GM18858 (cell line): ENCODE results near the gene PRRX1.

Source experiments
- ATAC-seq: cut with Tn5 transposase; IDR thresholded peaks from one replicate; pipeline ENCODE4 v1.9.1; 2021; ENCODE audit not compliant: unreplicated experiment

Gene PRRX1

GRCh38 chr1:170687621-170688020 is 23.7 kb downstream of the PRRX1 start:
- no peak for ATAC-seq

- no peak for ATAC-seq
Measured at GRCh38 chr1:170691258-170691657, 27.3 kb downstream of the PRRX1 start.

- ATAC-seq: no peak
Measured at GRCh38 chr1:170692866-170693575, 29.1 kb downstream of the PRRX1 start.

GRCh38 chr1:170694172-170694926 is 30.4 kb downstream of the PRRX1 start:
- ATAC-seq: no peak

GRCh38 chr1:170695955-170696590 is 32.1 kb downstream of the PRRX1 start:
- ATAC-seq: no peak

- ATAC-seq: no peak
Measured at GRCh38 chr1:170696591-170697290, 32.8 kb downstream of the PRRX1 start.

- ATAC-seq: no peak
Measured at GRCh38 chr1:170697316-170697715, 33.4 kb downstream of the PRRX1 start.

GRCh38 chr1:170698301-170699275 is 34.7 kb downstream of the PRRX1 start:
- ATAC-seq: no peak

GRCh38 chr1:170699696-170700095 is 35.8 kb downstream of the PRRX1 start:
- no peak for ATAC-seq

- ATAC-seq: no peak
Measured at GRCh38 chr1:170700842-170701615, 37.1 kb downstream of the PRRX1 start.

- ATAC-seq: no peak
Measured at GRCh38 chr1:170701962-170702361, 38.0 kb downstream of the PRRX1 start.

GRCh38 chr1:170703591-170703990 is 39.7 kb downstream of the PRRX1 start:
- ATAC-seq: no peak

- ATAC-seq: no peak
Measured at GRCh38 chr1:170704256-170704655, 40.3 kb downstream of the PRRX1 start.

- ATAC-seq: no peak
Measured at GRCh38 chr1:170705981-170706380, 42.0 kb downstream of the PRRX1 start.

- no peak for ATAC-seq
Measured at GRCh38 chr1:170707117-170707516, 43.2 kb downstream of the PRRX1 start.

- no peak for ATAC-seq
Measured at GRCh38 chr1:170707959-170708655, 44.2 kb downstream of the PRRX1 start.

GRCh38 chr1:170711682-170712081 is 47.8 kb downstream of the PRRX1 start:
- no peak for ATAC-seq

- no peak for ATAC-seq
Measured at GRCh38 chr1:170714163-170714562, 50.2 kb downstream of the PRRX1 start.

- no peak for ATAC-seq
Measured at GRCh38 chr1:170714938-170715337, 51.0 kb downstream of the PRRX1 start.
